Kidney epithelial cell (primary cell): ENCODE results near the gene ZNF627. TPM values are rescaled to one million over a fixed set of nuclear protein-coding genes. Genes with fewer than 3 reads are reported as not detected.

Experiments
- DNase-seq: peaks from one replicate; pipeline ENCODE4 v3.0.0-alpha.2; 2010; ENCODE audit warnings: low read depth
- H3K27me3 ChIP-seq: 2 replicates; pipeline ENCODE4 v1.6.0; 2011; ENCODE audit warnings: low read length; ENCODE audit not compliant: control insufficient read depth, insufficient read depth
- H3K36me3 ChIP-seq: 2 replicates; pipeline ENCODE4 v1.5.1; 2011; ENCODE audit warnings: low read length; ENCODE audit not compliant: control insufficient read depth, insufficient read depth
- H3K4me3 ChIP-seq: 2 replicates; pipeline ENCODE4 v1.5.1; 2011; ENCODE audit warnings: low read depth, mild to moderate bottlenecking, control low read depth, low read length
- total RNA-seq: library from RNA; depleted of rRNA; stranded (reverse); fragments of >200 nt; gene quantifications from 2 replicates; pipeline ENCODE4 v1.2.3, GENCODE V29; 2015
- TF ChIP-seq, protein P1 (sequence below): IDR thresholded peaks from 2 replicates; pipeline ENCODE4 v1.5.1; 2011; ENCODE audit warnings: mild to moderate bottlenecking, moderate library complexity, low read length, control low read depth, inconsistent platforms; ENCODE audit not compliant: insufficient read depth, poor library complexity, severe bottlenecking

The ZNF627 gene
- total RNA-seq, 1 donor from 2014 or later, result 23.1 TPM

GRCh38 chr19:11574689-11575088 lies 22.6 kb upstream of the ZNF627 start:
- no peaks in the 10 kb centered on the region for H3K36me3 ChIP-seq
- no peak for DNase-seq
- peaks cover 3% of the 10 kb centered on the region for H3K27me3 ChIP-seq
- TF ChIP-seq, protein P1, sequence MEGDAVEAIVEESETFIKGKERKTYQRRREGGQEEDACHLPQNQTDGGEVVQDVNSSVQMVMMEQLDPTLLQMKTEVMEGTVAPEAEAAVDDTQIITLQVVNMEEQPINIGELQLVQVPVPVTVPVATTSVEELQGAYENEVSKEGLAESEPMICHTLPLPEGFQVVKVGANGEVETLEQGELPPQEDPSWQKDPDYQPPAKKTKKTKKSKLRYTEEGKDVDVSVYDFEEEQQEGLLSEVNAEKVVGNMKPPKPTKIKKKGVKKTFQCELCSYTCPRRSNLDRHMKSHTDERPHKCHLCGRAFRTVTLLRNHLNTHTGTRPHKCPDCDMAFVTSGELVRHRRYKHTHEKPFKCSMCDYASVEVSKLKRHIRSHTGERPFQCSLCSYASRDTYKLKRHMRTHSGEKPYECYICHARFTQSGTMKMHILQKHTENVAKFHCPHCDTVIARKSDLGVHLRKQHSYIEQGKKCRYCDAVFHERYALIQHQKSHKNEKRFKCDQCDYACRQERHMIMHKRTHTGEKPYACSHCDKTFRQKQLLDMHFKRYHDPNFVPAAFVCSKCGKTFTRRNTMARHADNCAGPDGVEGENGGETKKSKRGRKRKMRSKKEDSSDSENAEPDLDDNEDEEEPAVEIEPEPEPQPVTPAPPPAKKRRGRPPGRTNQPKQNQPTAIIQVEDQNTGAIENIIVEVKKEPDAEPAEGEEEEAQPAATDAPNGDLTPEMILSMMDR, result no peak
- no peak overlapping the region for H3K4me3 ChIP-seq

- TF ChIP-seq, protein P1, result no peak
- H3K4me3 ChIP-seq, result no peak overlapping the region
- DNase-seq, result no peak
- H3K36me3 ChIP-seq, result no peaks in the 10 kb centered on the region
- H3K27me3 ChIP-seq, result peaks cover 3% of the 10 kb centered on the region
Observed at GRCh38 chr19:11576227-11576626, 21.1 kb upstream of the ZNF627 start.

DNA sequence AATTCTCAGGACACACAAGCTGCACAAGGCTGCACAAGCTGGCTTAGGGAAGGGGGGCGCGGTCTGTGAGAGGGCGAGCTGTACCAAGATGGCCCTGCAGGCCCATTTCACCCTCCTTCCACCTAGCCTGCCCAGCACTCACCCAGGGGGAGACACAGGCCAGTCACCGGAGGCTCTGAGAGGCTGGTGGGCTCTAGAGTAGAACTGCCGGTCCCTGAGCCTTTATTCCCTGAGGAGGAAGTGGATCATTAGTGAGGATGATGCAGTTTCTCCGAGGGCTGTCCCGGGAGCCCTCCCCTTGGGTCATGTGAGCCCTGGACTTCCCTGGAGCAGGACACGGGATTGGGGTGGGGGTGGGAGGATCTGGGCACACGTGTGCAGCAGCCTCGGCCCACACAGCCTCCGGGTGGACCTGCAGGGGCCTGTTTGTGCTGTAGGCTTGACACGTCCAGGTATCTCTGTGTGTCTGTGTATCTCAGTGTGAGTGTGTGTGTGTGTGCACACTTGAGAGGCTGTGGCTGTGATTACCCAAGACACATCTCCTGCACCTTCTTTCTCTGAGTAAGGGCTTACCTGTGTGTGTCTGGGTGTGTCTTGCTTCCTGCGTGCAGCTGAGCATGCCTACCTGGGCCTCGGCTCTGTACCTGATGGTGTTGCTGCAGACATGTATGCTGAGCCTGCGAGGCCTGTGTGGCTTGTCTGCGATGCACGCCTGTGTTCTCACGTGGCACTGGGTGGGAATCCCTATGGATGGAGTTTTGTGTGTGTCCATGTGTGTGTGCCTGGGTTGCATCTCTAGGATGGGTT lies 19.6 kb upstream of the ZNF627 start, which contains the start of gene ACP5:
Gene ACP5 (minus strand): TSS at position 195 of the 807 bp plus-strand sequence. CDS start 328 bp downstream, outside the sequence.
- TF ChIP-seq, protein P1, result no peak
- no peaks in the 10 kb centered on the region for H3K36me3 ChIP-seq
- H3K27me3 ChIP-seq, result peaks cover 3% of the 10 kb centered on the region
- DNase-seq, result no peak
- peak within 1 kb of the TSS; percentile 28 for H3K4me3 ChIP-seq

GRCh38 chr19:11578258-11579142 lies 18.8 kb upstream of the ZNF627 start:
- no peak for DNase-seq
- TF ChIP-seq, protein P1, result no peak
- H3K27me3 ChIP-seq, result peaks cover 3% of the 10 kb centered on the region
- no peaks in the 10 kb centered on the region for H3K36me3 ChIP-seq
- H3K4me3 ChIP-seq, result peak overlapping the region; percentile 28

DNA sequence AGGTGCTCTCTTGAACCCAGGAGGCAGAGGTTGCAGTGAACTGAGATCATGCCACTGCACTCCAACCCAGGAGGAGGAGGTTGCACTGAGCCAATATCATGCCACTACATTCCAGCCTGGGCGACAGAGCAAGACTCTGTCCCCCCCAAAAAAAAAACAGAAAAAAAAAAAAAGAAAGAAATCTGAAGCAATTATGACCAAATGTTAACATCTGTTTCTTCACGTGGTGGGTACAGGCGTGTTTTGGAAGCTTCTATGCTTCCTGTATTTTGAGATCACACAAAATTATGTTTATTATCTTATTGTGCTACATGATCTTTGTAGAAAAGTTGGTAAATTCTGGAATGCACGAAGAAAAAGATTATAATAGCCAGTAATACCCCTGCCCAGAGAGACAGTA lies 17.2 kb upstream of the ZNF627 start:
- Histone ChIP-seq H3K27me3 (peaks cover 3% of the 10 kb centered on the region), H3K36me3 (no peaks in the 10 kb centered on the region), H3K4me3 (no peak overlapping the region)
- TF ChIP-seq, protein P1, result no peak
- no peak for DNase-seq
